Measurements from ENCODE around the gene OTOGL.

GRCh38 chr12:80211671-80212070, 112.3 kb downstream of the OTOGL start:
- TF ChIP-seq CTCF (tag by site-specific recombination; IDR thresholded peaks at IDR 0.05), result no peak
- TF ChIP-seq ZNF621 (tag by site-specific recombination; IDR thresholded peaks at IDR 0.05), result no peak
- TF ChIP-seq ZNF785 (tag by site-specific recombination; IDR thresholded peaks at IDR 0.05), result no peak
- no peak for TF ChIP-seq SCRT1 (tag by site-specific recombination; IDR thresholded peaks at IDR 0.05; ENCODE audit: borderline replicate concordance)
- no peak for TF ChIP-seq ATF2 (tag by site-specific recombination; IDR thresholded peaks at IDR 0.05; ENCODE audit: low read depth)
- no peak for TF ChIP-seq PRDM2 (tag by site-specific recombination; IDR thresholded peaks at IDR 0.05; ENCODE audit: borderline replicate concordance)
- no peak for TF ChIP-seq ZNF138 (tag by site-specific recombination; IDR thresholded peaks at IDR 0.05; ENCODE audit: borderline replicate concordance)
- TF ChIP-seq ZBTB11 (tag by site-specific recombination; conservative IDR thresholded peaks at IDR 0.05; ENCODE audit: low read depth), result no peak
- no peak for TF ChIP-seq REST (tag by site-specific recombination; IDR thresholded peaks at IDR 0.05)
- no peak for TF ChIP-seq KLF16 (tag by site-specific recombination; IDR thresholded peaks at IDR 0.05)
- no peak for TF ChIP-seq ZBTB48 (tag by site-specific recombination; IDR thresholded peaks at IDR 0.05)
- no peak for TF ChIP-seq ZNF660 (tag by site-specific recombination; IDR thresholded peaks at IDR 0.05)
